Measurements from ENCODE around the gene ADAMTS14.

ADAMTS14 gene

DNA sequence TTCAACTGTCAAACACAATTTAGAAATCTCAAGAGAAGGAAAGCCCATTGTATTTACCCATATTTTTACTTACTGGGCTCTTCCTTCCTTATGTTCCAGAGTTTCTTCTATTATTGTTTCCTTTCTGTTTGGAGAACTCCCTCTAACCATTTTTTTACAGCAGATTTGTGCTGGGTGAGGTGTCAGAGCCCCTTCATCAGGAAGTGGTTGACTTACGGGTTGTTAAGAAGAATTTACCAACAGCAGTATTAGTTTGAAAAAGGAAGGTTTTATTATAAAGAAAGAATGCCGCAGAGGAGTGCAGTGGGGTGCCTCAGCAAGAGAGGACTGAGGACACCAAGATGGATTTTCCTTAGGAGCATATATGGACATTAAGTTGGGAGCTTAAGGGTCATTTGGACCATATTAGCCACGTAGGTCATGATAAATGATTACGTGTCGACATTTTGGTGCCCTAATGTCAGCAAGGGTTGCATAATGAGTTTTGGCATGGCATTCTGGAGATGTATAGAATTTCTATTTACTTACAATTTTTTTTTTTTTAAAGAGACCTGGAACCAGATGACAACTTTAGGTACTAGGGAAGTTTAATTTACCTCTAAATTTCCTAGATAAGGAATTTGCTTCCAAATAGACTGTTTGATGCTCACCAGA lies 119.2 kb downstream of the ADAMTS14 start:
- no peak for DNase-seq

DNA sequence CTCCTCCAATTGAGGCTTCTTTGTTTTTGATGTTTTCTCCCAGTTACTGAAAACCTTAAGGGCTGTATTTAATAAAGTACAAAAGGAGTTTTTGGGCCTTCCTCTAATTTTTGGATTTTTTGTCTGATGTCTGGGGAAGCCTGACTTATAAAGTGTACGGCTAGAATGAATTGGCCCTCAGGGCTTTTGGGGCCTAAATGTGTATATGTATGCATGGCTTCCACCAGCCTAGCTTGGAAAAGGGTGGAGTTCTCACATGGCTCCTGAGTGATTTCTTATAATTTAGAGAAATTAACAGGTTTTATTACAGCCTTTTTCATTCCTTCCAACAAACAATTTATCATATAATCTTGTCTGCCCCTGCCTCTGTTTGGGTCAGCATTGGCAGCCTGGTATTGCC lies 123.3 kb downstream of the ADAMTS14 start:
- no peak for DNase-seq

DNA sequence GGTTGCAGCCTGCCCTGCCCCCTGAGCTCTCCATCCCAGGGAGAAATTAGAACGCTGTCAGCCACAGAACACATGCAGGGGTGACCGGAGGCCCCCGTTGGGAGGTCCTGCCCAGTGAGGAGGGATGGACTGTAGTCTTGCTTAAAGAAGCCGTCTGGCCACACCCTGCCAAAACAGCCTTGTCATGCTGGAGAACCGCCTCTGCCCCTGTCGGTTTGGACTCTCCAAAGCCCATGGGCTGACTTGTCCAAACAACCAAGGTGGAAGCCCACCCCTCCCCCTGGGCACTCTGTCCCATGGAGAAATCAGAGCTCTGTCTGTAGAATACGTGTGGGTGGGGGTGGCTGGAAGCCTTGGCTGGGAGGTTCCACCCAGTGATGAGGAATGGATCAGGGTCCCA lies 125.5 kb downstream of the ADAMTS14 start:
- DNase-seq: no peak

DNA sequence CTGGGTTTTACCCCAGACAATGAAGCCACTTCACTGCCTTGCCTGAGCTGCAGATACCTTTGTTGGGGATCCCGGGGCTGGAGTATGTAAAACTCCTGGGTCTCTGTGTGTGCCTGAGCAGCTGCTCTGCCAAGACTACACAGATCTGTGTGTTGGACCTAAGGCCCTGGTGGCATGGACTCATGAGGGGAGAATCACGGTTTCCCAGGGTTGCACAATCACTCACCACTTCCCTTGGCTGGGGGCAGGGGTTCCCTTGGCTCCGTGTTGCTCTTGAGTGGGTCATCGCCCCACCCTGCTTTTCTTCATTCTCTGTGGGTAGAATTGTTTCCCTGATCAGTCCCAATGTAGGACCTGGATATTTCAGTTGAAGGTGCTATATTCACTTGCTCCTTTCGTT lies 126.8 kb downstream of the ADAMTS14 start:
- DNase-seq: no peak

DNA sequence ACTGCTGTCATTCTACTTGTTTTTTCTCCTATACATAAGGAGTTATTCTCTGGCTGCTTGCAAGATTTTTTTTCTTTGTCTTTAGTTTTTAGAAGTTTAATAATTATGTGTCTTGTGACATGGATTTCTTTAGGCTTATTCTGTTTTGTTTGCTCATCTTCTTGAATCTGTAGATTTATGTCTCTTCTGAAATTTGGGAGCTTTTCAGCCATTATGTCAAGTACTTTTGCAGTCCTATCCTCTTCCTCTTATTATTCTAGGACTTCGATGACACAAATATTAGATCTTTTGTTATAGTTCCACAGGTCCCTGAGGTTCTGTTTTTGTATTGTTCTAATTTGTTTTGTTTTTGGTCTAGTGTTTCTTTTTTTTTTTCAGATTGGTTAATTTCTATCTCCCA lies 129.5 kb downstream of the ADAMTS14 start:
- DNase-seq: no peak

DNA sequence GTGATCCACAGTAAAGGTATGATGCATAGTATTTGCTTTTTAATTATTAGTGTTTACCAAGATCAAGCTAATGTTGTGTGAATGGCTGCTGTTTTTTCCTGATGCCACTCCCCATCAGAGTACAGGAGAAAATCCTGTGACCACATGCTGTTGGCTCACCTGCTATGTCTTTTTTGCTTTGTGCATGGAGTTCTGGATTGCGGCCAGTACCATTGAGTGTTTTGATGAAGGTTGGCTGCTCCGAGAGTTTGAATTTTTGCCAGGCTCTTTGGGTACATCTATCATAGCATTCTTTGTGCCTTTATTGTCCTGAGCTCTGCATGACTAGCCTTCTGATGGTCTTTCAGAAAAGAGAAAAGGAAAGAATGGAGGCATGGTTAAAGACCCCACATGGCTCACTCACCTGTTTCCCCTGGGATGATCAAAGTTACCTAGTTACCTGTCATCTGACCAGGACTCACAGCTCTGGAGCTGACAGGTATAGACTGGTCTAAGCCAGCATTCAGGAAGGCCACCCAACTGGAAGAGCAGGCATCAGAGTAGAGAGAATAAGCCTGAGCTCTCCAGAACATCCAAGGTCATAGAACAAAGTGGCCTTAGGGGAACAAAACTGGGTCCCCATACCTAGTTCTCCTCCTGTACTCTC lies 131.6 kb downstream of the ADAMTS14 start:
- no peak for DNase-seq

DNA sequence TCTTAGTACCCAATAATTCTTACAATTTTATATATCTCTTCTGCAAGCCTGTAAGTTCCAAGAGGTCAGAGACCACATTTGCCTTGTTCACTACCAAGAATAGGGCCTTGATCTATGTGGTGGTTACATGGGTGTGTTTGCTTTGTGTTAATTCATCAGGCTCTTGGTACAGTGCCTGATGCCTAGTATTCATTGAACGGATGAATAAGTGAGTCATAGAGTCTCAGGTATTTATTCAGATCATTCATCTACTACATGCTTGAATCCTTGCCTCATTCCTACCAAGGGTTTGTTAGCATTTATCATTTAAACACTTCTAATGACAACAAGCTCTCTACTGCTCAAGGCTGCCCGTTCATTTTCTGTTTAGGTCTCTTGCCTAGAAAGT lies 132.1 kb downstream of the ADAMTS14 start:
- no peak for DNase-seq

DNA sequence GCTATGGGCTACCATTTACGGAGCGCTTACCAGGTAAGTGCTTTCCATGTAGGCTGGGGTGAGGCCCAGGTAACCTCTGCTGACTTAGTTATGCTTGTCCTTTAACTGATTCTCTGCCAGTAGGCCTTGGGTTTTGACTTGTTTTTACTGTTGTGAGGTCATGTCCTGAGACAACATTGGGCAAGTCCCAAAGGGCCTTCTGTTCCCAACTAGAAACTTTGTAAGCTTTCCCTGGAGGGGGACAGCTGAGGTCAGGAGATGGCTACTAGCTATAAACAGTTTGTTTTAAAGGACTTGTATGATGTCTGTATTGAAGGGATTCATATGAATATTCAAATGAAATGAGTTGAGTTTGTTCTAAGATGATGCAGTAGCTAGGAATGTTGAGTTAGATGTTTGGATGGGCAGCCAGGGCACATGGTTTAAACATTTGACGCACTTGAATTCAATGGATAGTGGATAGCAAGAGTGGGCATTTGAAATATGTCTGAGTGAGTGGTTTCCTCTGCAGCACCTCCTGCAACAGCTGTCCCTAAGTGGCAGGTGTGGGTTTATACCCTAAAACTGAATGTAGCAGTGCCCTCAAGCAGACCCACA lies 133.4 kb downstream of the ADAMTS14 start:
- DNase-seq: no peak

DNA sequence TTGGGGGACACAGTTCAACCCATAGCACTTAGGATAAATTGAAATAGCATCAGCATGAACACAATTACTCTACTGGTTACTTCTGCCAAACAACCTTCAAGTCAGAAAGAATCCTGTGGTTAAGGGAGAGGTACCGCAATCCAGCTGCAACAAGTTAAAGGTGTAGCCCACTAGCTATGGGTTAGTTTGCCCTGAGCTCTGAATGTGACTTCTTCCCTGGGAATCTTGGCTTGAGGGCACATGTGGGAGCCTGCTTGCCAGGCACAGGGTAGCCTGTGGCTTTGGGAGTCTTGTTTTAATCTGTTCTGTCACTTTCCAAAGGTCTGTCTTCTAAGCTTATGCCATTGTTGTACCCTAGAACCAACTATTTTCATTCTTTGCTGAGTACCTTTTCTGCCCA lies 134.5 kb downstream of the ADAMTS14 start:
- no peak for DNase-seq

DNA sequence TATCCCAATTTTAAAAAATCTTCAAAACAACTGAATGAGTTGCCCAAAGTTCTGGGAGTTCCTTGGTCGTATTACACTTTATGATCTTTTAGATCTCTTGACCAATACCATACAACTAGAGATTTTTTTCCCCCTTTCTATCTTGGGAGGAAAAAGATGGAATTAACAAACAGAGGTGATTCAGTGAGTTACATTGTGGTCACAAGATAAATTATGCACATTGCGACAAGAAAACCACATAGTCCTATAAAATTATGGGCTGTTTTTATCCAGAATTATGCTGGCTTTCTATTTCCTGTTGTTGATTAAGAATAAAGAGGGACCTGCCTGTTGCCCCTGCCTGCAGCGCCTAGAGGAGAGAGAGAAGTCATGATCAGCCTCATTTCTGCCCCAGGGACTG lies 135.2 kb downstream of the ADAMTS14 start:
- no peak for DNase-seq

DNA sequence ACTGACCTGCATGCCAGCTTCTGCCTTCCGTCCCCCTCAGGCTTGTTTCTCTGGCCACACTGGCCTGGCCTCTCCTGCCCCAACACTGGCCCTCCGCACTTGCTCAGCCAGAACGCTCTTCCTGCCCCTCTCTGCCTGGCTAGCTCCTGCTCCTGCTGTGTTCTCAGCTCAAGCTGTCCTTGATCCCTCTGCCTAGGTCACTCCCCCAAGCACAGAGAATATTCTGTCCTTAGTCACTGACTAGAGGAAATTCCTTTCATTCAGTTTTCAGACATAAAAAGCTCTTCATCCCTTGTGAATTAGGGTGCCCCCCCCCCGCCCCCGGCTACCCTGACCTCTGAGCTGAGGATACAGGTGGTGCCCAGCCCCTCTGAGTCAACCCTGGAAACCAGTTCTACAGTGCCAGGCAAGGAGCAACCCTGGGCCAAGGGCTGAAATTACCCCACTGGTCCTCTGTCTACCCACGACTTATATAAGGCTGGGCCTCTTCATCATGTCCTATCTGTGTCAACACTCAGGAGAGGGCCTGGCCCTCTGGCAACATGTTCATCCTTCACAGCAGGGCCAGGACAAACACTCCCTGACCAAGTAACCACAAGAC lies 136.8 kb downstream of the ADAMTS14 start:
- no peak for DNase-seq

DNA sequence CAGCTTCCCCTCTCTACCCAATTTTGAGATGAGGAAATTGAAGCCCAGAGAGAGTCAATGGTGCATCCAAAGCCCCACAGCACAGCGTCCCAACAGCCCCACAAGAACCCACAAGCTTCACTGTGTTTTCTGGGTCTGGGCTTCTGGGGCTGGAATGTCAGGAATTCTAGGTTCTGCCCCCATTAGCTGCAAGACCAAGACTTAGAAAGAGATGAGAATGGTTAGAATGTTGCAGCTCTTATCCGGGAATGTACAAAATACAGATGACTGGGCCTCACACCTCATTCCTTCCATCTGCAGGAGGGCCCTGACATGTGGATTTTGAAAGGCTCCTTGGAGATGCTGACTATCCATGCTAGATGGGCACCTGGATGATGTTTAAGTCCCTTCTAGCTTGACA lies 137.4 kb downstream of the ADAMTS14 start:
- no peak for DNase-seq

DNA sequence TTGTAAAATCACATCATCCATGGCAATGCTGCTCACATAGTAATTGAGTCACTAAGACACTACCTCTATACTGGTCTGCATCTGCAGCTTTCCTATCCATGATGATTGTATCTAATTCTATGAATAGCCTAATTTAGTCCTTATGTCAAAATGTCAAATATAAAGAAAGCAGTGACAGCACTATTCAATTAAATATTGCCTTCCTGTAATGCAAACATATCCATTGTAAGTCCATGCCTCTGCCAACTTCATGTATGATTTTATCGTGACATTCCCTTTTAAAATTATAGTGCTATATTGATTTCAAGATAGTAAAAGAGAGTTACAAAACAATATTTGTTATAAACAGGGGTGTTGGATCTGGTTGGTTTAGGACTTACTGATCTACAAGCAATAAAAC lies 138.7 kb downstream of the ADAMTS14 start:
- DNase-seq: no peak

DNA sequence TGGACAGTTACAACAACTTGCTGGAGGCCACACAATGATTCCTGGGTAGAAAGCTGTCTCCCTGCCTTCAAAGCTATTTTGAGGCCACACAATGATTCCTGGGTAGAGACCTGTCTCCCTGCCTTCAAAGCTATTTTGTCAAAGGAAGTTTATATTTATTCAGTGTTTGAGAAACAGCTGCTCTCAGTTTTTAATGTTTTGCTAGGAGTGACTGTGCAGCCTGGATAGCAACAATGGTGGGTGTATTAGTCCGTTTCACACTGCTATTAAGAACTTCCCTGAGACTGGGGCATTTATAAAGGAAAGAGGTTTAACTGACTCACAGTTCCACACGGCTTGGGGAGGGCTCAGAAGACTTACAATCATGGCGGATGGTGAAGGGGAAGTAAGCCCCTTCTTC lies 139.6 kb downstream of the ADAMTS14 start:
- no peak for DNase-seq
